HEK293 (cell line): ENCODE measurements around the gene FBXO17.

Source experiments
- BCL11B ChIP-seq: fragments of 450-650 bp; formaldehyde crosslinking; IDR thresholded peaks from 2 replicates; pipeline ENCODE4 v1.5.1; 2016; ENCODE audit warnings: low read depth, missing biosample characterization, missing genetic modification characterization
- GLI2 ChIP-seq: fragments of 450-650 bp; formaldehyde crosslinking; IDR thresholded peaks from 2 replicates; pipeline ENCODE4; 2017; ENCODE audit warnings: missing biosample characterization, missing genetic modification characterization, low read depth, borderline replicate concordance
- GLIS1 ChIP-seq: fragments of 450-650 bp; formaldehyde crosslinking; IDR thresholded peaks from 2 replicates; pipeline ENCODE4 v1.5.1; 2016; ENCODE audit warnings: missing biosample characterization, missing genetic modification characterization
- HIC1 ChIP-seq: fragments of 450-650 bp; formaldehyde crosslinking; IDR thresholded peaks from 2 replicates; pipeline ENCODE4 v1.5.1; 2016; ENCODE audit warnings: missing biosample characterization, missing genetic modification characterization
- KLF1 ChIP-seq: fragments of 450-650 bp; formaldehyde crosslinking; IDR thresholded peaks from 2 replicates; pipeline ENCODE4 v1.5.1; 2016; ENCODE audit warnings: missing biosample characterization, missing genetic modification characterization
- PRDM2 ChIP-seq: fragments of 450-650 bp; formaldehyde crosslinking; IDR thresholded peaks from 2 replicates; pipeline ENCODE4 v1.5.1; 2016; ENCODE audit warnings: missing biosample characterization, missing genetic modification characterization, borderline replicate concordance
- SP2 ChIP-seq: fragments of 450-650 bp; formaldehyde crosslinking; IDR thresholded peaks from 2 replicates; pipeline ENCODE4 v1.5.1; 2016; ENCODE audit warnings: missing biosample characterization, missing genetic modification characterization
- ZBTB26 ChIP-seq: fragments of 450-650 bp; formaldehyde crosslinking; optimal IDR thresholded peaks from 2 replicates; pipeline ENCODE3; 2016; ENCODE audit warnings: missing biosample characterization, mild to moderate bottlenecking, missing genetic modification characterization
- ZFP3 ChIP-seq: fragments of 450-650 bp; formaldehyde crosslinking; IDR thresholded peaks from 2 replicates; pipeline ENCODE4 v1.5.1; 2016; ENCODE audit warnings: low read depth, missing biosample characterization, missing genetic modification characterization
- ZFP69B ChIP-seq: fragments of 450-650 bp; formaldehyde crosslinking; IDR thresholded peaks from 2 replicates; pipeline ENCODE4 v1.5.1; 2016; ENCODE audit warnings: missing biosample characterization, missing genetic modification characterization
- ZIC2 ChIP-seq: fragments of 450-650 bp; formaldehyde crosslinking; IDR thresholded peaks from 2 replicates; pipeline ENCODE4 v1.5.1; 2016; ENCODE audit warnings: missing biosample characterization, missing genetic modification characterization
- ZNF174 ChIP-seq: fragments of 450-650 bp; formaldehyde crosslinking; IDR thresholded peaks from 2 replicates; pipeline ENCODE4 v1.5.0; 2017; ENCODE audit warnings: missing biosample characterization, mild to moderate bottlenecking, missing genetic modification characterization
- ZNF221 ChIP-seq: fragments of 450-650 bp; formaldehyde crosslinking; IDR thresholded peaks from 2 replicates; pipeline ENCODE4 v1.5.1; 2017; ENCODE audit warnings: missing biosample characterization, missing genetic modification characterization, borderline replicate concordance
- ZNF24 ChIP-seq: fragments of 450-650 bp; formaldehyde crosslinking; IDR thresholded peaks from 2 replicates; pipeline ENCODE4 v1.5.1; 2016; ENCODE audit warnings: missing biosample characterization, missing genetic modification characterization
- ZNF248 ChIP-seq: fragments of 450-650 bp; formaldehyde crosslinking; IDR thresholded peaks from 2 replicates; pipeline ENCODE4 v1.5.1; 2017; ENCODE audit warnings: missing biosample characterization, missing genetic modification characterization
- ZNF335 ChIP-seq: fragments of 450-650 bp; formaldehyde crosslinking; conservative IDR thresholded peaks from 2 replicates; pipeline ENCODE4 v1.5.1; 2016; ENCODE audit warnings: missing biosample characterization, missing genetic modification characterization
- ZNF354C ChIP-seq: fragments of 450-650 bp; formaldehyde crosslinking; IDR thresholded peaks from 2 replicates; pipeline ENCODE4 v1.5.1; 2016; ENCODE audit warnings: missing biosample characterization, missing genetic modification characterization, low read depth, borderline replicate concordance
- ZNF561 ChIP-seq: fragments of 450-650 bp; IDR thresholded peaks from 2 replicates; pipeline ENCODE4 v1.5.1; 2018; ENCODE audit warnings: missing biosample characterization, missing genetic modification characterization, borderline replicate concordance
- ZNF645 ChIP-seq: fragments of 450-650 bp; formaldehyde crosslinking; IDR thresholded peaks from 2 replicates; pipeline ENCODE4; 2016; ENCODE audit warnings: missing biosample characterization, missing genetic modification characterization
- ZNF776 ChIP-seq: fragments of 450-650 bp; formaldehyde crosslinking; IDR thresholded peaks from 2 replicates; pipeline ENCODE4 v1.5.0; 2017; ENCODE audit warnings: missing biosample characterization, missing genetic modification characterization, borderline replicate concordance
- ZNF785 ChIP-seq: fragments of 450-650 bp; formaldehyde crosslinking; IDR thresholded peaks from 2 replicates; pipeline ENCODE4 v1.5.1; 2016; ENCODE audit warnings: missing biosample characterization, missing genetic modification characterization
- ZNF837 ChIP-seq: fragments of 450-650 bp; formaldehyde crosslinking; IDR thresholded peaks from 2 replicates; pipeline ENCODE4 v1.5.1; 2016; ENCODE audit warnings: missing biosample characterization, missing genetic modification characterization
- TF ChIP-seq, protein P1 (sequence below): fragments of 450-650 bp; formaldehyde crosslinking; IDR thresholded peaks from 2 replicates; pipeline ENCODE4 v1.5.1; 2016; ENCODE audit warnings: missing biosample characterization, missing genetic modification characterization
- TF ChIP-seq, protein P2 (sequence below): fragments of 450-650 bp; formaldehyde crosslinking; IDR thresholded peaks from 2 replicates; pipeline ENCODE4 v1.5.1; 2017; ENCODE audit warnings: missing biosample characterization, missing genetic modification characterization

The FBXO17 gene

DNA sequence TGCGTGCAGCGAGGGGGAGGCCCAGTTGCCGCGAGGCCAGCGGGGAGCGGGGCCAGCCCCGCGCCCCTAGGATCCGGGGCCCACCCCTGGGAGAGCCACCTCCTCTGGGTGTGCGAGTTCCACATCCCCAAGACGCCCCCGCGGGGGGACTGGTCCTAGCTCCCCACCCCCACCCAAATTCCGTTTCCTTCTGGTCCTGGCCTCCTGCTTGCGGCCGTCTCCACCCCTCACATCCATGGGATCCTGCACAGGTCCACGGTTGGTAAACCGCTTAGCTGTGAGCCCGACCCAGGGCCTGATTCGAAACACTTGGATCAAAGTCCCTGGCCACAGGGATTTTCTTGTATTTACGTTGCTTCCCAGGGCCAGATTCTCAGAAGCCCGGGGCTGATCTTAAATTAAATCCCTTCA is 324 bp upstream of the FBXO17 start (continued):
- TF ChIP-seq PRDM2 (tag by site-specific recombination) (no peak), ZBTB26 (tag by site-specific recombination) (no peak), ZNF645 (0 out of 2 replicates have a peak, but pooled peaks have one; percentile 10), ZNF174 (tag by site-specific recombination) (no peak), ZNF785 (no peak), SP2 (tag by site-specific recombination) (peak; percentile 76), ZFP69B (tag by site-specific recombination) (peak; percentile 95), ZFP3 (tag by site-specific recombination) (no peak), ZNF561 (tag by site-specific recombination) (no peak; the same call in 1 of the 2 replicates), ZNF335 (0 out of 2 replicates have a peak, but pooled peaks have one; percentile 85), ZIC2 (peak; percentile 87), HIC1 (0 out of 2 replicates have a peak, but pooled peaks have one; percentile 42), BCL11B (tag by site-specific recombination) (peak; percentile 11; the same call in 1 of the 2 replicates), ZNF248 (tag by site-specific recombination) (no peak), GLI2 (tag by site-specific recombination) (no peak), ZNF776 (tag by site-specific recombination) (no peak), KLF1 (tag by site-specific recombination) (peak; percentile 4), ZNF221 (tag by site-specific recombination) (peak; percentile 61; the same call in 1 of the 2 replicates), ZNF354C (no peak), ZNF837 (tag by site-specific recombination) (no peak), ZNF24 (tag by site-specific recombination) (peak; percentile 17; the same call in 1 of the 2 replicates), GLIS1 (tag by site-specific recombination) (peak; percentile 86)
- TF ChIP-seq, protein P1, sequence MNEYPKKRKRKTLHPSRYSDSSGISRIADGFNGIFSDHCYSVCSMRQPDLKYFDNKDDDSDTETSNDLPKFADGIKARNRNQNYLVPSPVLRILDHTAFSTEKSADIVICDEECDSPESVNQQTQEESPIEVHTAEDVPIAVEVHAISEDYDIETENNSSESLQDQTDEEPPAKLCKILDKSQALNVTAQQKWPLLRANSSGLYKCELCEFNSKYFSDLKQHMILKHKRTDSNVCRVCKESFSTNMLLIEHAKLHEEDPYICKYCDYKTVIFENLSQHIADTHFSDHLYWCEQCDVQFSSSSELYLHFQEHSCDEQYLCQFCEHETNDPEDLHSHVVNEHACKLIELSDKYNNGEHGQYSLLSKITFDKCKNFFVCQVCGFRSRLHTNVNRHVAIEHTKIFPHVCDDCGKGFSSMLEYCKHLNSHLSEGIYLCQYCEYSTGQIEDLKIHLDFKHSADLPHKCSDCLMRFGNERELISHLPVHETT (tag by site-specific recombination): 0 out of 2 replicates have a peak, but pooled peaks have one; percentile 37
- TF ChIP-seq, protein P2, sequence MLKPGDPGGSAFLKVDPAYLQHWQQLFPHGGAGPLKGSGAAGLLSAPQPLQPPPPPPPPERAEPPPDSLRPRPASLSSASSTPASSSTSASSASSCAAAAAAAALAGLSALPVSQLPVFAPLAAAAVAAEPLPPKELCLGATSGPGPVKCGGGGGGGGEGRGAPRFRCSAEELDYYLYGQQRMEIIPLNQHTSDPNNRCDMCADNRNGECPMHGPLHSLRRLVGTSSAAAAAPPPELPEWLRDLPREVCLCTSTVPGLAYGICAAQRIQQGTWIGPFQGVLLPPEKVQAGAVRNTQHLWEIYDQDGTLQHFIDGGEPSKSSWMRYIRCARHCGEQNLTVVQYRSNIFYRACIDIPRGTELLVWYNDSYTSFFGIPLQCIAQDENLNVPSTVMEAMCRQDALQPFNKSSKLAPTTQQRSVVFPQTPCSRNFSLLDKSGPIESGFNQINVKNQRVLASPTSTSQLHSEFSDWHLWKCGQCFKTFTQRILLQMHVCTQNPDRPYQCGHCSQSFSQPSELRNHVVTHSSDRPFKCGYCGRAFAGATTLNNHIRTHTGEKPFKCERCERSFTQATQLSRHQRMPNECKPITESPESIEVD: no peak
